Activated CD4-positive, alpha-beta memory T cell treated with anti-CD3 and anti-CD28 coated beads for 36 hours (primary cell): Measurements from ENCODE around the gene LUC7L2. TPM values are rescaled to one million over a fixed set of nuclear protein-coding genes. Genes with fewer than 3 reads are reported as not detected.
"Not testable (repeated sequence)": the region's sequence is repeated elsewhere in the genome, so short reads cannot be mapped to it uniquely, and the experiment has no call there.

ENCODE experiments used
- CTCF ChIA-PET: fragments of 350-600 bp; sonication (Branson Sonifier 250); formaldehyde crosslinking; loops from one replicate; lab custom pipeline; 2021; ENCODE audit warnings: antibody characterized with exemption, inconsistent platforms; lab: Charles Lee
- POLR2A ChIA-PET: fragments of 350-600 bp; sonication (Branson Sonifier 250); formaldehyde crosslinking; loops from one replicate; lab custom pipeline; 2021; ENCODE audit warnings: antibody characterized with exemption; lab: Charles Lee
- DNase-seq: peaks from one replicate; pipeline ENCODE4 v3.0.0-alpha.2; 2020
- H3K27ac Mint-ChIP-seq: one replicate; pipeline ENCODE4 v1.8.0; 2021; ENCODE audit warnings: mixed read lengths
- H3K27me3 Mint-ChIP-seq: one replicate; pipeline ENCODE4 v1.8.0; 2021; ENCODE audit warnings: mixed read lengths
- H3K36me3 Mint-ChIP-seq: one replicate; pipeline ENCODE4 v1.8.0; 2021; ENCODE audit warnings: mixed read lengths
- H3K4me1 Mint-ChIP-seq: one replicate; pipeline ENCODE4 v1.8.0; 2021; ENCODE audit warnings: low read depth, mixed read lengths
- H3K4me3 Mint-ChIP-seq: one replicate; pipeline ENCODE4 v1.8.0; 2021; ENCODE audit warnings: mild to moderate bottlenecking, mixed read lengths
- H3K9me3 Mint-ChIP-seq: one replicate; pipeline ENCODE4 v1.8.0; 2021; ENCODE audit warnings: mixed read lengths
- intact Hi-C: fragments of 100-400 bp; cut with micrococcal nuclease; formaldehyde crosslinking; loops from one replicate; pipeline ENCODE4 v1.15.1; 2023
- total RNA-seq, 2 experiments: library from RNA; stranded (reverse); gene quantifications; one replicate each; pipeline ENCODE4 v1.2.3, GENCODE V29; 2021

LUC7L2 gene
- total RNA-seq, 2 experiments from 2014 or later: 105 to 114 TPM

DNA sequence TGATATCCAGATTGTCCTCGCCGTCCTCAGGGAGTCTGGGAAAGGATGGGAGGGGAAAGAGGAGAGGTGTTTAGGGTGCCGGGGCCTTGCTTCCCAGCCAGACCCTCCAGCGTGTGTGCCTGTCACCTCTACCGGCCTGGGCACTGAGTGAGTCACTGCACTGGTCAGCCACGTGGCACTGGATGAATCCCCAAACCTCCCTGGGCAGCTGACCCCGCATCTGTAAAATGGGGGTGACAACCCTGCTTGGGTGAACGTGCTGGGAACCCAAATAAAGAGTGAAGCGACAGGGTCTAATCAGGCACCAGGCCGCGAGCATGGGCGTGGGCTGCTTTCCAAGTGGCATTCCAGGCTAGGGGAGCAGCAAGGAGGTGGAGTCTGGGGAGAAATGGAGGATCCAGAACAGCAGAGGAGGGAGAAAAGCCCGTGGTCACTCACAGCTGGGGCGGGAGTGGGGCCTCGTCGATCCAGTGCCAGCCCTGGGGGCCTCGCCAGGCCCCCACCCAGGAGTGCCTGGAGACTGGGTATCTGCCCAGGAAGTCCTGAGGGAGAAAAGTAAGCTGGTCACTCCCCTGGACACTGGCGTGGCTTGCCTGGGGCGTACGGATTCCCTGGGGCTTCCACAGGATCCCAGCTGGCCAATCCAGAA, 94.1 kb downstream of the LUC7L2 start:
- Mint-ChIP-seq H3K27ac (no peak overlapping the region), H3K4me1 (no peaks in the 10 kb centered on the region), H3K4me3 (no peak overlapping the region), H3K36me3 (no peaks in the 10 kb centered on the region), H3K27me3 (no peaks in the 10 kb centered on the region), H3K9me3 (no peaks in the 10 kb centered on the region)
- POLR2A ChIA-PET: no interaction called here
- CTCF ChIA-PET: interaction anchor here (1.1 kb wide), 1 partner anchor 19 kb away, joined by 3 read pairs; no protein-coding TSS in a partner anchor
- intact Hi-C loops: no loop called here
- DNase-seq: no peak

DNA sequence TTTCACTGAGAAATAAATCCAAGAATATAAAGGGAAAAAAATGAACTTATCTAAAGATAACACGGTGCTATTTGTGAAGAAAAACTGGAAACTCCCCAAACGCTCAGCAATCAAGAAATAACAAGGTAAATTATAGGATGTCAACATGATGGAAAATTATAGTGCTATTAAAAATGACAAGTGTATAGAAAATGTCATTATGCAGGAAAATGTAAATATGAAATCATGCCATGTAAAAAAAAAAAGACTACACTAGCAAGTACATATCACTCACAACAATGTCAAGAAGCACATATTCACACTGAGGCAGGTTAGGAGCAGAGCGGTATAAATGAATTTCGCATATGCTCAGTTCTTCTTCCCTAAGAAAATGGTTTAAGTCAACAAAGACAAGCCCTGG, 96.1 kb downstream of the LUC7L2 start:
- Mint-ChIP-seq H3K27me3 (no peaks in the 10 kb centered on the region), H3K36me3 (no peaks in the 10 kb centered on the region), H3K4me1 (no peaks in the 10 kb centered on the region), H3K9me3 (no peaks in the 10 kb centered on the region), H3K27ac (no peak overlapping the region), H3K4me3 (no peak overlapping the region)
- CTCF ChIA-PET: interaction anchor here (1.5 kb wide), 1 partner anchor 21 kb away, joined by 6 read pairs; no protein-coding TSS in a partner anchor
- POLR2A ChIA-PET: no interaction called here
- intact Hi-C loops: no loop called here
- DNase-seq: no peak

DNA sequence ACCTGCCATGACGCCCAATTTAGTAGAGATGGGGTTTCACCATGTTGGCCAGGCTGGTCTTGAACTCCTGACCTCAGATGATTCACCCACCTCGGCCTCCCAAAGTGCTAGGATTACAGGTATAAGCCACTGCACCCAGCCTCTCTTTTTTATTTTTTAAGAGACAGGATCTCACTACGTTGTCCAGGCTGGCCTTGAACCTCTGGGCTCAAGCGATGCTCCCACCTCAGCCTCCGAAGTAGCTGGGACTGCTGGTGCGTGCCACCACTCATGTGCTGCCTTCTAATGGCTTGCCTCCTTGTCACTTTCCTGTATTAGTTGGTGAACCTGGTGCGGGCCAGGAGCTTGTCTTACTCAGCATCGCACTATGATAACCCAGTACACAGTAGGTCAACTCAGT, 96.8 kb downstream of the LUC7L2 start:
- Mint-ChIP-seq H3K27ac (no peak overlapping the region), H3K36me3 (no peaks in the 10 kb centered on the region), H3K4me1 (no peaks in the 10 kb centered on the region), H3K27me3 (no peaks in the 10 kb centered on the region), H3K4me3 (no peak overlapping the region), H3K9me3 (no peaks in the 10 kb centered on the region)
- ChIA-PET POLR2A (no interaction called here), CTCF (interaction anchor here (1.5 kb wide), 1 partner anchor 22 kb away, joined by 6 read pairs; no protein-coding TSS in a partner anchor)
- intact Hi-C loops: no loop called here
- no peak for DNase-seq

DNA sequence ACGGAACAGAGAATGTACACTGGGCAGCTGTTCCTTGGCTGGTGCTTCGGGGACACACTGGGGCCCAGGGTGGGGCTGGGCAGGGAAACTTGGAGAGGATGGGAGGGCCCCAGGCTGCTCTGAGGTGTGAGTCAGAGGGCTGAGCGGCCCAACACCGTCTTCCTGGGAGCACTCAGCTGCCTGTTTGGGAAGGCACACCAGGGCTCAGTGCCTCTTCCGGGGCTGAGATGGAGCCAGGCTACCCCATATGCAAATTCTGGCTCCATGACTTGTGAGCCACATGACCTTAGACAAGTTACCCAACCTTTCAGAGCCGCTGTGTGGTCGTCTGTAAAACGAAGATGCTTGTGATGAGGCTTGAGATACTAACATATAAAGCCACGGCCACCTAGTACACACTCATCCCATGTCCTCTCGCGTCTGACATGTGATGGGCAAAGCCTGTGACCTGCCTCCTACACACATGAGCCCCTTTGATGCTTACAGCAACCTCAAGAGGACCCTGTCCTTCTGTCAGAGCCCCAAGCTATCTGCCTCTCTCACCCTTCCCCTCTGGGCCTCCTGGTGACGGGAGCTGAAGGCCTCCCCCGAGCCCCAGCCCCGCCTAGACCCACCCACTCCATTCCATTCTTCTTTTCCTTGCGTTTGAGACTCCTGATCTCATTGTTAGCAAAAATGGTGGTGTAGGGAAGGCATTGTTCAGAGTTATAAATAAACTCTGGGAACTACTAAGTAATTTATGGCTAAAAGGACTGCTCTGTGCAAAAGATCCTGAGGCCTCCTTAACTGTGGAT, 97.7 kb downstream of the LUC7L2 start:
- Mint-ChIP-seq H3K4me1 (no peaks in the 10 kb centered on the region), H3K27ac (no peak overlapping the region), H3K9me3 (no peaks in the 10 kb centered on the region), H3K4me3 (no peak overlapping the region), H3K27me3 (no peaks in the 10 kb centered on the region), H3K36me3 (no peaks in the 10 kb centered on the region)
- ChIA-PET POLR2A (no interaction called here), CTCF (interaction anchor here (1.5 kb wide), 1 partner anchor 23 kb away, joined by 6 read pairs; no protein-coding TSS in a partner anchor)
- intact Hi-C loops: no loop called here
- no peak for DNase-seq

DNA sequence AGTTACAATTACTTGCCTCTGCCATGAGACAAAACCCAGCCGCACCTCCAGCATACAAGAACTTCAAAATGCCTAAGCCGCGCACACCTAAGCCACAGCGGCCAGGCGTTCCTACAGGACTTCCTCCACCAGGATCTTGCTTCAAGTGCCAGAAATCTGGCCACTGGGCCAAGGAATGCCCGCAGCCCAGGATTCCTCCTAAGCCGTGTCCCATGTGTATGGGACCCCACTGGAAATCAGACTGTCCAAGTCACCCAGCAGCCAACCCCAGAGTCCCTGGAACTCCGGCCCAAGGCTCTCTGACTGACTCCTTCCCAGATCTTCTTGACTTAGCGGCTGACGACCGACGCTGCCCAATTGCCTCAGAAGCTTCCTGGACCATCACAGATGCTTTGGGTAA, 103.7 kb downstream of the LUC7L2 start:
- H3K4me3 Mint-ChIP-seq, intact Hi-C loops, POLR2A ChIA-PET, H3K27ac Mint-ChIP-seq, DNase-seq, H3K27me3 Mint-ChIP-seq, H3K4me1 Mint-ChIP-seq, H3K9me3 Mint-ChIP-seq, CTCF ChIA-PET, H3K36me3 Mint-ChIP-seq: not testable (repeated sequence)

DNA sequence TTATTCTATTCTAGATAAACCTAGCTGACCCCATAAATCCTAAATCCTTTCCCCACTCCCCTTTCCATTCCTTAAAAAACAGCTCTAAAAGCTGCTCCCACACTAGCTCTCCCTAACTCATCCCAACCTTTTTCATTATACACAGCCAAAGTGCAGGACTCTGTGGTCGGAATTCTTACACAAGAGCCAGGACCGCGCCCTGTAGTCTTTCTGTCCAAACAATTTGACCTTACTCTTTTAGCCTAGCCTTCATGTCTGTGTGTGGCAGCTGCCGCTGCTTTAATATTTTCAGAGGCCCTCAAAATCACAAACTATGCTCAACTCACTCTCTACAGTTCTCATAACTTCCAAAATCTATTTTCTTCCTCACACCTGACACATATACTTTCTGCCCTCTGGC, 104.8 kb downstream of the LUC7L2 start:
- H3K9me3 Mint-ChIP-seq, DNase-seq, CTCF ChIA-PET, H3K27ac Mint-ChIP-seq, H3K4me1 Mint-ChIP-seq, POLR2A ChIA-PET, H3K4me3 Mint-ChIP-seq, H3K27me3 Mint-ChIP-seq, H3K36me3 Mint-ChIP-seq, intact Hi-C loops: not testable (repeated sequence)

DNA sequence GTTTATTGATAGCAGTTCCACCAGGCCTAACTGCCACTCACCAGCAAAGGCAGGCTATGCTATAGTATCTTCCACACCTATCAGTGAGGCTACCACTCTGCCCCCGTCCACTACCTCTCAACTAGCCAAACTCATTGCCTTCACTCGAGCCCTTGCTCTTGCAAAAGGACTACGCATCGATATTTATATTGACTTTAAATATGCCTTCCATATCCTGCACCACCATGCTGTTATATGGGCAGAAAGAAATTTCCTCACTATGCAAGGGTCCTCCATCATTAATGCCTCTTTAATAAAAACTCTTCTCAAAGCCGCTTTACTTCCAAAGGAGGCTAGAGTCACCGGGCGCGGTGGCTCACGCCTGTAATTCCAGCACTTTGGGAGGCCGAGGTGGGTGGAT, 105.4 kb downstream of the LUC7L2 start:
- DNase-seq, H3K9me3 Mint-ChIP-seq, POLR2A ChIA-PET, H3K4me1 Mint-ChIP-seq, H3K27me3 Mint-ChIP-seq, intact Hi-C loops, H3K36me3 Mint-ChIP-seq, H3K27ac Mint-ChIP-seq, H3K4me3 Mint-ChIP-seq, CTCF ChIA-PET: not testable (repeated sequence)

DNA sequence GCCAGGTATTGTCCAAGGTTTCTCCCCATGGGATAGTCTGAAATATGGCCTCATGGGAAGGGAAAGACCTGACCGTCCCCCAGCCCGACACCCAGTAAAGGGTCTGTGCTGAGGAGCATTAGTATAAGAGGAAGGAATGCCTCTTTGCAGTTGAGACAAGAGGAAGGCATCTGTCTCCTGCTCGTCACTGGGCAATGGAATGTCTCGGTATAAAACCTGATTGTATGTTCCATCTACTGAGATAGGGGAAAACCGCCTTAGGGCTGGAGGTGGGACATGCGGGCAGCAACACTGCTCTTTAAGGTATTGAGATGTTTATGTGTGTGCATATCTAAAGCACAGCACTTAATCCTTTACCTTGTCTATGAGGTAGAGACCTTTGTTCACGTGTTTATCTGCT, 108.0 kb downstream of the LUC7L2 start:
- CTCF ChIA-PET, H3K27ac Mint-ChIP-seq, H3K9me3 Mint-ChIP-seq, POLR2A ChIA-PET, intact Hi-C loops, H3K27me3 Mint-ChIP-seq, H3K4me3 Mint-ChIP-seq, H3K4me1 Mint-ChIP-seq, DNase-seq, H3K36me3 Mint-ChIP-seq: not testable (repeated sequence)

DNA sequence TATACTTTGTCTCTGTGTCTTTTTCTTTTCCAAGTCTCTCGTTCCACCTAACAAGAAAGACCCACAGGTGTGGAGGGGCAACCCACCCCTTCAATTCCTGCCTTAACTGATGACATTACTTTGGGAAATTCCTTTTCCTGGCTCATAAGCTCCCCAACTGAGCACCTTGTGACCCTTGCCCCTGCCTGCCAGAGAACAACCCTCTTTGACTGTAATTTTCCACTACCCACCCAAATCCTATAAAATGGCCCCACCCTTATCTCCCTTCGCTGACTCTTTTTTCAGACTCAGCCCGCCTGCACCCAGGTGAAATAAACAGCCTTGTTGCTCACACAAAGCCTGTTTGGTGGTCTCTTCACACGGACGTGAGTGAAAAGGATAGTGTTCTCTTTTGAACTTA, 108.6 kb downstream of the LUC7L2 start:
- H3K9me3 Mint-ChIP-seq, H3K27me3 Mint-ChIP-seq, H3K27ac Mint-ChIP-seq, H3K36me3 Mint-ChIP-seq, POLR2A ChIA-PET, intact Hi-C loops, H3K4me1 Mint-ChIP-seq, H3K4me3 Mint-ChIP-seq, DNase-seq, CTCF ChIA-PET: not testable (repeated sequence)

DNA sequence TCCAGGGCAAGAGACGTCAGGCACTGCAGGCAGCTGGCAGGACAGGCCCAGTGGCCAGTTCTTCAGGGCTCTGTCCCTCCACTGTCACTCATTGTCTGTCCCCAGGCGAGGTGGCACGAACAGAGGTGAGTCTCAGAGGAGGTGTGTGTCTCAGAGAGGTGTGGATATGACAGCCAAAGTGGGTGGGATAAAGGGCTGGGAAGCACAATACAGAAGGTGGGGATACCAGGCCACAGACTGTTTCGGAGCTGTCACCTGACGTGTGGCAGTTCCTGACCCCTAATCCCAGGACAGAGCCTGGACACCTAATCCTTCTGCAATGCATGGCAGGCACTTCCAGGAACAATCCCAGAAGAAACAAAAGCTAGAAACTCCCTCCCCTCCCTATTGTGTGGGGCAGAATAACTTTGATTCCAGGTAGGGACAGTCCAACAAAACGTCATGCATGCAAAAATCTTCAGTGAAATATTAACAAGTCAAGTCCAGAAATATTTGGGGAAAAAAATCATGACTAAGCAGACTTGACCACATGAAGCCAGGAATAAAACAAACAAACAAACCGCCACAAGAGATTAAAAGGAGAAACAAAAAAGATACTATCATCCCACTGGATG, 112.2 kb downstream of the LUC7L2 start:
- Mint-ChIP-seq H3K9me3 (peaks cover 6% of the 10 kb centered on the region), H3K4me1 (no peaks in the 10 kb centered on the region), H3K27ac (no peak overlapping the region), H3K4me3 (no peak overlapping the region), H3K27me3 (no peaks in the 10 kb centered on the region), H3K36me3 (peaks cover 3% of the 10 kb centered on the region)
- ChIA-PET CTCF (interaction anchor here (1.1 to 1.5 kb wide), 3 partner anchors 28 to 37 kb away, joined by 3 to 9 read pairs (median 6); no protein-coding TSS in a partner anchor), POLR2A (no interaction called here)
- DNase-seq: no peak
- intact Hi-C loops: no loop called here
